ENCODE measurements around the gene CMTM5.
"Not testable (repeated sequence)": the region's sequence is repeated elsewhere in the genome, so short reads cannot be mapped to it uniquely, and the experiment has no call there.

CMTM5 gene

GRCh38 chr14:23416801-23417200 lies 40.0 kb downstream of the CMTM5 start:
- DNase-seq, result no peak

GRCh38 chr14:23417269-23417668 lies 40.4 kb downstream of the CMTM5 start:
- not testable (repeated sequence) for DNase-seq

DNA sequence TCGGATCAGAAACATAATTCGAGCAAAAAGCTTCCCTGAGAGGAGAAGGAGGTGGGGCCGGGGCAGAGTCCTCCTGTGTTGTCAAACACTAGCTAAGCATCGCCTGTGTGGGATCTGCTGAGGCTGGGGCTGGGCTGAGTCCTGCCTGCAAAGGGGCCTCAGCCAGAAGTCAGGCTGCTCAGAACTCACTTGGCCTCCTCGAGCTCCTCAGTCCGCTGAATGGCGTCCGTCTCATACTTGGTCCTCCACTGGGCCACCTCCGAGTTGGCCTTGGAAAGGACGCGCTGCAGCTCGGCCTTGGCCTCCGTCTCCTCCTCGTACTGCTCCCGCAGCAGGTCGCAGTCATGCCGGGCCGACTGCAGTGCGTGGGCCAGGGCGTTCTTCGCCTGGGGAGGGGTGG lies 41.2 kb downstream of the CMTM5 start:
- DNase-seq, result no peak

DNA sequence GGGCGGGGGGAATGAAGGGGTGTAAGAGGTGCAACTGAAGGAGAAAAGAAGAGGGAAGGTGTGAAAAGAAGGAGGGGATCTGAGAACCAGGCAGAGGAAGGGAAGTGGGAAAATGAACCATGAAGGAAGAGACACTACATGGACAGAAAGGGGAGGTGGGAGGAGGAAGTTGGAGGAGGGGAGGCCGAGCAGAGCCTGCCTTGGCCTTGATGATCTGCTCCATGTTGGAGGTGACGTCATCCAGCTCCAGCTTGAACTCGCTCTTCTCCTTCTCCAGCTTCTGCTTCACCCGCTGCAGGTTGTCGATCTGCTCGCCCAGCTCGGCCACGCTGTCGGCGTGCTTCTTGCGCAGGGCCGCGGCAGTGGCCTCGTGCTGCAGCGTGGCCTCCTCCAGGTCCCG lies 42.8 kb downstream of the CMTM5 start:
- DNase-seq, result not testable (repeated sequence)

DNA sequence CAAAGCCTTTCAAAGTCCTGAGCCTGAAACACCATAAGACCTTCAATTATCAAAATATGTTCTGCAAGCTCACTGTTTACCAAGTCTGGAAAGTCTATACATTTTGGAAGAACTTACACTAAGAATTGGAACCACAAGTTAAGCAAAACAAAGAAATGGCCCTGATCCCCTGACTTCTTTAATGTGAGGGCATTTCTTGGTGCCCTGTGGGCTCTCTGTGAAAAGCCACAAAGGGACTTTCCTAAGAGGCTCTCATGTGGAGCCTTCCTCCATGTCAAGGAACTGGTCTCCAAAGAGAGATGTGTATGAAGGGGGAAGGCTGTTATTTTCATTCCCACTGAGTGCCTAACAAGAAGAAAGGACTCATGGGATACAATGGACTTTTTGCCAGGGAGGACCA lies 44.7 kb downstream of the CMTM5 start:
- DNase-seq, result no peak

GRCh38 chr14:23423657-23424056 lies 46.8 kb downstream of the CMTM5 start:
- DNase-seq, result no peak

DNA sequence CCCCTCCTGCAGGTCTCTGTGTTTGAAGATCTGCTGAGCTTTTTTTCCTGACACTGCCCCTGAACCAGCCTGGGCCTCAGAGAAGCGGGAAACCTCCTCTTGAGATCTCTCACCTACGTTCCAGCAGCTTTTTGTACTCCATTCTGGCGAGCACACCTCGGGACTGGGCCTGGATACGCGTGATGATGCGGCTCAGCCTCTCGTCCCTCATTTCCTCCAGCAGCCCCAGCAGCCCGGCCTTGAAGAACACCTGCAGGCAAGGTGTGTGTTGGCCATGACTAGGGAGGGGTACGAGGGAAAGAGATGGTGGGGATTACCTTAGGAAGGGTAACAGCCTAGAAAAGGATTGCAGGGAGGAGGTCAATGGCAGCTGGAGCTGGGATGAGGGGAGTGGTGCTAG lies 48.3 kb downstream of the CMTM5 start:
- DNase-seq, result no peak

- not testable (repeated sequence) for DNase-seq
These were observed 49.0 kb downstream of the CMTM5 start for GRCh38 chr14:23425798-23426197.

DNA sequence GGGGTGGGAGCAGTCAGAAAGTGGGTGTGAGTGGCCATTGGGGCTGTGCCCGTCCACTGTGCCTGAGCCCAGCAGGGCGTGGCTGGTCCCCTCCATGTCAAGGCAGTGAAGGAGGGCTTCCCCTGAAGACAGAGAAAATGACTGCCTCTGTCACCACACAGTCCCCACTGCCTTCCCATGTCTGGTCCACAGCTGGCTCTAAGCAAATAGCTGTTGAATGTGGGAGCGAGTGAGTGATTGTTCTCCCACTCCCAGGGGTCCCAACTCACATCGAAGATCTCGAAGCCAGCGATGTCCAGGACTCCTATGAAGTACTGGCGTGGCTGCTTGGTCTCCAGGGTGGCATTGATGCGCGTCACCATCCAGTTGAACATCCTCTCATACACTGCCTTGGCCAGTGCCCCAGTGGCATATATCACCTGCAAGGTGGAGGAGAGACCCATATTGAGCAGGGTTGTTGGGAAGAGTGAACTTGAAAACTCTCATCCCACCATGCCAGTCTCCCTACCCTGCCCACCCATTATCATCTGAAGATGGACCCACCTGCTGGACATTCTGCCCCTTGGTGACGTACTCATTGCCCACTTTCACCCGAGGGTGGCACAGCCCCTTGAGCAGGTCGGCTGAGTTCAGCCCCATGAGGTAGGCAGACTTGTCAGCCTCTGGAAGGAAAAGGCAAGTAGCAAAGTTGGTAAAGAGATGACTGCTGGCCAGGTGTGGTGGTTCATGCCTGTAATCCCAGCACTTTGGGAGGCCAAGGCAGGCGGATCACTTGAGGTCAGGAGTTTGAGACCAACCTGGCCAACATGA lies 52.0 kb downstream of the CMTM5 start:
- DNase-seq, result no peak

Measured in NCI-H187 treated with DMSO at 0.1 percent for 48 hours (cell line).